Iris pigment epithelial cell (primary cell): ENCODE measurements around the gene MANSC4.

Experiments used
- DNase-seq: peaks from one replicate; pipeline ENCODE4 v3.0.0-alpha.2; 2011; ENCODE audit warnings: low read depth

MANSC4 gene

GRCh38 chr12:27800819-27801218 lies 20.8 kb upstream of the MANSC4 start:
- DNase-seq = no peak

GRCh38 chr12:27797301-27798025 lies 17.4 kb upstream of the MANSC4 start:
- DNase-seq = no peak

- no peak for DNase-seq
These were observed 16.1 kb upstream of the MANSC4 start for GRCh38 chr12:27796128-27796527.

GRCh38 chr12:27794818-27795584 lies 15.0 kb upstream of the MANSC4 start:
- peak; percentile 46 for DNase-seq

- DNase-seq = no peak
These were observed 10.1 kb upstream of the MANSC4 start for GRCh38 chr12:27790179-27790578.

- peak; percentile 59 for DNase-seq
These were observed 7.5 kb upstream of the MANSC4 start for GRCh38 chr12:27787559-27787958.

GRCh38 chr12:27785882-27786570 lies 6.0 kb upstream of the MANSC4 start:
- DNase-seq = peak; percentile 86

GRCh38 chr12:27782481-27782880 lies 2.4 kb upstream of the MANSC4 start:
- DNase-seq = no peak

GRCh38 chr12:27781680-27782079 lies 1.6 kb upstream of the MANSC4 start:
- peak; percentile 27 for DNase-seq

GRCh38 chr12:27780612-27781408 lies 774 bp upstream of the MANSC4 start:
- DNase-seq = peak; percentile 56

- no peak for DNase-seq
These were observed 568 bp downstream of the MANSC4 start for GRCh38 chr12:27779416-27779919.

- peak; percentile 55 for DNase-seq
These were observed 1.8 kb downstream of the MANSC4 start for GRCh38 chr12:27778206-27778605.

- DNase-seq = no peak
These were observed 2.9 kb downstream of the MANSC4 start for GRCh38 chr12:27777141-27777540.

GRCh38 chr12:27772328-27773049 lies 7.5 kb downstream of the MANSC4 start:
- peak; percentile 72 for DNase-seq

GRCh38 chr12:27771481-27772327 lies 8.3 kb downstream of the MANSC4 start:
- DNase-seq = peak; percentile 53

- DNase-seq = no peak
These were observed 10.8 kb downstream of the MANSC4 start for GRCh38 chr12:27769142-27769673.

GRCh38 chr12:27766587-27766986 lies 13.4 kb downstream of the MANSC4 start:
- no peak for DNase-seq

- no peak for DNase-seq
These were observed 17.3 kb downstream of the MANSC4 start for GRCh38 chr12:27762757-27763156.

GRCh38 chr12:27756670-27757195 lies 23.3 kb downstream of the MANSC4 start:
- DNase-seq = no peak

GRCh38 chr12:27754795-27755194 lies 25.2 kb downstream of the MANSC4 start:
- no peak for DNase-seq
